Mucosa of descending colon (tissue), 3 donors: ENCODE data around the gene MGAT5. TPM values are rescaled to one million over a fixed set of nuclear protein-coding genes. Genes with fewer than 3 reads are reported as not detected.

Source experiments
- ATAC-seq: fragments of 200-7000 bp; cut with Tn5 transposase; one replicate; pipeline ENCODE4 v1.9.1; 2020; ENCODE audit warnings: mild to moderate bottlenecking, moderate library complexity
- DNase-seq, 3 donors: peaks; one replicate each; pipeline ENCODE4 v3.0.0-alpha.2; 2020
- H3K36me3 ChIP-seq: fragments of 200-600 bp; one replicate; pipeline ENCODE4 v1.8.0; 2021; ENCODE audit warnings: low read depth, mild to moderate bottlenecking
- H3K4me1 ChIP-seq: fragments of 200-600 bp; one replicate; pipeline ENCODE4 v1.8.0; 2021; ENCODE audit warnings: low read depth, mild to moderate bottlenecking
- H3K4me3 ChIP-seq: fragments of 200-600 bp; one replicate; pipeline ENCODE4 v1.8.0; 2021; ENCODE audit warnings: mild to moderate bottlenecking
- H3K9me3 ChIP-seq: fragments of 200-600 bp; one replicate; pipeline ENCODE4 v1.8.0; 2021; ENCODE audit warnings: mild to moderate bottlenecking
- CTCF ChIP-seq: fragments of 200-600 bp; IDR thresholded peaks from one replicate; pipeline ENCODE4 v1.8.0; 2022; ENCODE audit warnings: antibody characterized with exemption, mild to moderate bottlenecking
- intact Hi-C, 2 donors: fragments of 100-400 bp; cut with DNase I in 1 of 2; cut with micrococcal nuclease in 1 of 2; formaldehyde crosslinking; loops; one replicate each; pipeline versions ENCODE4 v1.11.0 to v1.11.1; 2022; cut with DNase I, micrococcal nuclease
- total RNA-seq, 3 donors: library from RNA; stranded (reverse); fragmentation: NEBNext Ultra II Directional in 2 of 3; extraction: Animal tissue kit (Norgen Biotek cat#: 25700) in 2 of 3; gene quantifications; one replicate each; pipeline versions ENCODE4 v1.2.1 to v1.2.4, GENCODE V29; 2021 to 2023
- donor health status: DM: no; HTN: no; CAD: no; lungs with moderate emphysema.
- donor health status: DM: no; HTN: no; CAD: no.
- donor health status: DM: no; HTN: yes; CAD: no.

MGAT5 gene
- total RNA-seq, 3 donors from 2014 or later: 56.5 to 75.5 (median 69.7) TPM

GRCh38 chr2:134462275-134462674 is 208.4 kb downstream of the MGAT5 start:
- Histone ChIP-seq H3K4me3 (no peak overlapping the region), H3K36me3 (no peaks in the 10 kb centered on the region), H3K4me1 (no peaks in the 10 kb centered on the region), H3K9me3 (no peaks in the 10 kb centered on the region)
- ATAC-seq (no peak), DNase-seq (no peak)
- no peak for TF ChIP-seq CTCF
- intact Hi-C loops: no loop called here

GRCh38 chr2:134462791-134463698 is 209.2 kb downstream of the MGAT5 start:
- no peak overlapping the region for H3K4me3 ChIP-seq
- no peak for DNase-seq
- no peaks in the 10 kb centered on the region for H3K9me3 ChIP-seq
- TF ChIP-seq CTCF: no peak
- ATAC-seq: no peak
- intact Hi-C loops: no loop called here
- no peaks in the 10 kb centered on the region for H3K36me3 ChIP-seq
- no peaks in the 10 kb centered on the region for H3K4me1 ChIP-seq

DNA sequence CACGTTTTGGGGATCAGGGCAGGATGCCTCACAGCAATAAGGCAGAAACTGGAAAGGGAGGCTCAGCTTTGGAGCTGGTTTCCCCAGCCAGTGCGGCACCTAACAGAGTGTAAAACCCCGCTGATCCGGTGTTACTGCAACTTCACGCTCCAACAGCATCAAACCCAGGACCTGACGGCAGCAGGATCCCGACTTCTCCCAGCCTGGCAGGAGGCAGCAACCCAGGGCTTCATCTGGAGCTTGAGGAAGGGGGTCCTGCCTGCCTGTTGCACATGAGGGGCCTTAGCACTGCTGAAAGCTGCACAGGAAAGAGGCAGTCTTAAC is 209.8 kb downstream of the MGAT5 start:
- DNase-seq (no peak), ATAC-seq (no peak)
- Histone ChIP-seq H3K9me3 (no peaks in the 10 kb centered on the region), H3K4me3 (no peak overlapping the region), H3K36me3 (no peaks in the 10 kb centered on the region), H3K4me1 (no peaks in the 10 kb centered on the region)
- intact Hi-C loops: no loop called here
- no peak for TF ChIP-seq CTCF

DNA sequence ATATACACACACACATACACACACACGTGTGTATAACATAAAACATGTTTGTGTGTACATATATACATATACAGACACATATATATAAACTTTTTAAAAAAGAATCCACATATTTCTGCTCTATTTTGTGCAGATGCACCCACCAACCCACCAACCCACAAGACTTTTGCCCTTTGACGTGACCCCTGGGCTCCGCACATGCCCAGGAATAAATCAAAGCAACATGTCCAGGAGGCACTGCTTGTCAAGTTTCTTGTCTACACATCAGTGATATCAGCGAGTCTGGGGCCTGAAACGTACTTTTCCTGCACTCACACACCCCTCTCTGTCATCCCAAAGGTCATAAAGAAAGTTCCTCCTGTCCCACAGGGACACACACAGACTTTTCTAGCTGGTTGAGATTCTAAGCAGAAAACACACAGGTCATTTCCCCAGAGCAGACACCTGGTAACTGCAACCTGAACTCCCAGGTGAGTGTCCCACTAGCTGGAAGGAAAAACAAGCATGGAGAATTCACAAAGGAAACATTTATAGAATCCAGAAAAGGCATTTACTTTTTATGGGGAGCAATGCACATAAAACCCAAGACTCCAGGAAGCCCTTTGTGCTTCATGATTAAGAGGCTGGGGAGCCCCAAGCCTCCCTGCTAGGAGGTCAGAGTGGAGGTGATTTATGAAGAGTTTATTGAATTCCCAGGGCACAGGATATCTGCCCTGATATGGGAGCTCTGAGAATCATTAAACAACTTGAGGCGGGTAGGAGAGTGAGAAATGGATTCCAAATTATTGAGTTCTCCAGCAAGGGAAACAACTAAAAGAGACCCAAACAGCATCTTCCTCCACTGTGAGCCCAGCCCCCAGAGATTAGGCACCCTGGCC is 211.6 kb downstream of the MGAT5 start:
- intact Hi-C loops: no loop called here
- DNase-seq (no peak), ATAC-seq (peak; percentile 28)
- Histone ChIP-seq H3K4me3 (no peak overlapping the region), H3K9me3 (no peaks in the 10 kb centered on the region), H3K36me3 (no peaks in the 10 kb centered on the region), H3K4me1 (no peaks in the 10 kb centered on the region)
- TF ChIP-seq CTCF: no peak

DNA sequence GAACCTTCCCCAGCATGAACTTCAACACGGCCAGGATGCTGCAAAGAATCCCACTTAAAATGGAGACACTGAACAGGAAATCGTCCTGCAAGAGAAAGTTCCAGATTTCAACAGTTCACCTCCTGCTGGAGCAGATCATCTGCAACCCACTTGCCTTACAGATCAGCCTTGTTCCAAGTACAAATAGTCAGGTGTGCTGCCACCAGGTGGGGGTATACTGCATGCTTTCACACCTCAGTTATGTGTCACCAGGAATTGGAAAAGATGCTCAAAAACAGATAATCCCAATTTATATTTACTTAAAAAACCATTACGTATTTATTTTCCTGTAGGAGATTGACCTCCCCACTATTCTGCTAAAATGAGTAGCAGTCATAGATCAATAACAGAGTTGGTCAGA is 212.3 kb downstream of the MGAT5 start:
- no peaks in the 10 kb centered on the region for H3K36me3 ChIP-seq
- intact Hi-C loops: no loop called here
- no peak overlapping the region for H3K4me3 ChIP-seq
- DNase-seq (peak in 1 of 3 donors; percentile 59), ATAC-seq (peak; percentile 46)
- H3K4me1 ChIP-seq: no peaks in the 10 kb centered on the region
- no peaks in the 10 kb centered on the region for H3K9me3 ChIP-seq
- TF ChIP-seq CTCF: no peak
